Caco-2 (cell line): ENCODE data around the gene C16orf90. TPM values are rescaled to one million over a fixed set of nuclear protein-coding genes. Genes with fewer than 3 reads are reported as not detected.

Experiments
- BruUV-seq: library from RNA; stranded (reverse); fragments of 400-500 nt; replicated peaks from 2 replicates; lab custom pipeline; 2021; lab: Mats Ljungman, UMichigan
- CTCF ChIA-PET: fragments of 300-600 bp; sonication (Branson Sonifier 250); formaldehyde crosslinking; loops from one replicate; lab custom pipeline; 2022; ENCODE audit warnings: antibody characterized with exemption; lab: Charles Lee
- POLR2A ChIA-PET: fragments of 300-600 bp; sonication (Branson Sonifier 250); formaldehyde crosslinking; loops from one replicate; lab custom pipeline; 2022; ENCODE audit warnings: antibody characterized with exemption; lab: Charles Lee
- DNase-seq, 2 experiments: peaks; one replicate each; pipeline versions ENCODE4 v3.0.0 to v3.0.0-alpha.2; 2020 to 2022
- H3K27me3 ChIP-seq: replicated peaks from 2 replicates; pipeline ENCODE4 v1.6.0; 2011; ENCODE audit warnings: low read length; ENCODE audit not compliant: control insufficient read depth, insufficient read depth
- H3K36me3 ChIP-seq: 2 replicates; pipeline ENCODE4 v1.5.1; 2011; ENCODE audit warnings: low read length; ENCODE audit not compliant: control insufficient read depth, insufficient read depth
- H3K4me1 ChIP-seq: fragments of 250-450 bp; sonication (Bioruptor Pico); 2 replicates; pipeline ENCODE4 v1.5.1; 2020; ENCODE audit warnings: mild to moderate bottlenecking
- H3K4me3 ChIP-seq: 2 replicates; pipeline ENCODE4 v1.5.1; 2011; ENCODE audit warnings: low read depth, mild to moderate bottlenecking, control low read depth, low read length
- H3K9me3 ChIP-seq: fragments of 250-450 bp; sonication (Bioruptor Pico); 2 replicates; pipeline ENCODE4 v1.5.1; 2020; ENCODE audit warnings: mild to moderate bottlenecking, moderate library complexity
- H3K27ac Mint-ChIP-seq: one replicate; pipeline ENCODE4 v1.8.0; 2022; ENCODE audit warnings: mixed read lengths; ENCODE audit not compliant: unreplicated experiment
- H3K27me3 Mint-ChIP-seq: one replicate; pipeline ENCODE4 v1.8.0; 2022; ENCODE audit warnings: mixed read lengths; ENCODE audit not compliant: insufficient read depth, unreplicated experiment
- H3K36me3 Mint-ChIP-seq: one replicate; pipeline ENCODE4 v1.8.0; 2022; ENCODE audit warnings: mild to moderate bottlenecking, mixed read lengths; ENCODE audit not compliant: insufficient read depth, unreplicated experiment
- H3K4me1 Mint-ChIP-seq: one replicate; pipeline ENCODE4 v1.8.0; 2022; ENCODE audit warnings: low read depth, mixed read lengths; ENCODE audit not compliant: unreplicated experiment
- H3K4me3 Mint-ChIP-seq: one replicate; pipeline ENCODE4 v1.8.0; 2022; ENCODE audit warnings: mild to moderate bottlenecking, moderate library complexity, mixed read lengths; ENCODE audit not compliant: unreplicated experiment
- H3K9me3 Mint-ChIP-seq: one replicate; pipeline ENCODE4 v1.8.0; 2022; ENCODE audit warnings: mixed read lengths; ENCODE audit not compliant: unreplicated experiment
- intact Hi-C: fragments of 100-400 bp; cut with micrococcal nuclease; formaldehyde crosslinking; loops from one replicate; pipeline ENCODE4 v1.10.0; 2022; ENCODE audit not compliant: unreplicated experiment
- total RNA-seq: library from RNA; stranded (reverse); gene quantifications from 2 replicates; pipeline ENCODE4 v1.2.3, GENCODE V29; 2022
- TF ChIP-seq, protein P1 (sequence below), 2 experiments: fragments of 200-600 bp in 1 of 2; IDR thresholded peaks; 1 replicate in 1 of 2; 2 replicates in 1 of 2; pipeline versions ENCODE4 v1.5.1 to v1.8.0; 2011 to 2022; ENCODE audit warnings: antibody characterized with exemption in 1 of 2, control low read depth in 1 of 2, inconsistent platforms in 1 of 2, low read depth in 1 of 2, low read length in 1 of 2, mild to moderate bottlenecking in 1 of 2, moderate library complexity in 1 of 2; ENCODE audit not compliant: insufficient read depth in 1 of 2, severe bottlenecking in 1 of 2, unreplicated experiment in 1 of 2

Gene C16orf90
- total RNA-seq, 1 experiment from 2014 or later = not detected

DNA sequence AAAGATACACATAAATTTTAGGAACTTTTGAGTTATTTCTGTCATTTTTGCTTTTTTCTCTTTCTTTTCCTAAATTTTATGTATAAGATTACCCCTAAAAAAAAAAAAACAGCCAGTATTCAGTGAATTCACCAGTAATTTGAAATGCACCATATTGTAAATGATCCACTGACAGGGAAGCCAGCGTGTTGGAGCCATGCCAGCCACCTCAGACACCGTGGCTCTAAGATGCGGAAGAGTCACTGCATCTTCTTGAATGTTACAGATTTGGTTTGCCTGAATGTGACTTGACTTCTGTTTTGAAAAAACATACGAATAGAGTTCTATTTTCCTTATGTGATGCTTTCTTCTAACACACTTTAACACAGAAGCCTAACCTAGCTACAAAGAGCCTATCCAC, 42.9 kb upstream of the C16orf90 start:
- Mint-ChIP-seq H3K4me1 (no peaks in the 10 kb centered on the region), H3K36me3 (peaks cover 2% of the 10 kb centered on the region), H3K27ac (no peak overlapping the region), H3K9me3 (no peaks in the 10 kb centered on the region), H3K27me3 (no peaks in the 10 kb centered on the region), H3K4me3 (no peak overlapping the region)
- CTCF ChIA-PET = no interaction called here
- Histone ChIP-seq H3K36me3 (no peaks in the 10 kb centered on the region), H3K4me3 (no peak overlapping the region), H3K27me3 (no peaks in the 10 kb centered on the region), H3K4me1 (no peaks in the 10 kb centered on the region), H3K9me3 (no peaks in the 10 kb centered on the region)
- POLR2A ChIA-PET = no interaction called here
- DNase-seq = no peak
- TF ChIP-seq, protein P1, sequence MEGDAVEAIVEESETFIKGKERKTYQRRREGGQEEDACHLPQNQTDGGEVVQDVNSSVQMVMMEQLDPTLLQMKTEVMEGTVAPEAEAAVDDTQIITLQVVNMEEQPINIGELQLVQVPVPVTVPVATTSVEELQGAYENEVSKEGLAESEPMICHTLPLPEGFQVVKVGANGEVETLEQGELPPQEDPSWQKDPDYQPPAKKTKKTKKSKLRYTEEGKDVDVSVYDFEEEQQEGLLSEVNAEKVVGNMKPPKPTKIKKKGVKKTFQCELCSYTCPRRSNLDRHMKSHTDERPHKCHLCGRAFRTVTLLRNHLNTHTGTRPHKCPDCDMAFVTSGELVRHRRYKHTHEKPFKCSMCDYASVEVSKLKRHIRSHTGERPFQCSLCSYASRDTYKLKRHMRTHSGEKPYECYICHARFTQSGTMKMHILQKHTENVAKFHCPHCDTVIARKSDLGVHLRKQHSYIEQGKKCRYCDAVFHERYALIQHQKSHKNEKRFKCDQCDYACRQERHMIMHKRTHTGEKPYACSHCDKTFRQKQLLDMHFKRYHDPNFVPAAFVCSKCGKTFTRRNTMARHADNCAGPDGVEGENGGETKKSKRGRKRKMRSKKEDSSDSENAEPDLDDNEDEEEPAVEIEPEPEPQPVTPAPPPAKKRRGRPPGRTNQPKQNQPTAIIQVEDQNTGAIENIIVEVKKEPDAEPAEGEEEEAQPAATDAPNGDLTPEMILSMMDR (IDR thresholded peaks at IDR 0.05; ENCODE audit: insufficient read depth in 1 of 2, low read depth in 1 of 2, low read length in 1 of 2, severe bottlenecking in 1 of 2, unreplicated experiment in 1 of 2) = no peak
- intact Hi-C loops = no loop called here
- no TSS peak for BruUV-seq

DNA sequence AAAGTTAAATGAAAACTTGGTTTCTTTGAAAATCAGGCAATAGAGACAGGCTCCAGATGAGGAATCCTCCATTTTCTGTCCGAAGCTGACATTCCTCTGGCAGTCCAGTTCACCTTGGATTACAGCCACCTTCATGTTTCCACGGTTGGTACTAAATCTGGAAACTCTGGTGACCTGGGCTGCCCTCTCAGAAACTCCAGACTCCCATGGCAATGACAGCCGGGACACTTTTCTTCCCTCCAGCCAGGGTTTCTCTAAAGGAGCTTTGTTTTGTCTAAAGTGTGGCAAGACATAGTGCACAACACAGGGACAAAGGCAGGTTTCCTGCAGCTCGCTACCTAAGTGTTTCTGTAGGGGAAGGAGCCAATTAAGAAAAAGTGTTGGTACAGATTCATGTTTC, 41.6 kb upstream of the C16orf90 start:
- Histone ChIP-seq H3K9me3 (no peaks in the 10 kb centered on the region), H3K4me3 (no peak overlapping the region), H3K4me1 (no peaks in the 10 kb centered on the region), H3K36me3 (no peaks in the 10 kb centered on the region), H3K27me3 (no peaks in the 10 kb centered on the region)
- Mint-ChIP-seq H3K27me3 (no peaks in the 10 kb centered on the region), H3K27ac (no peak overlapping the region), H3K36me3 (peaks cover 9% of the 10 kb centered on the region), H3K4me1 (no peaks in the 10 kb centered on the region), H3K4me3 (no peak overlapping the region), H3K9me3 (no peaks in the 10 kb centered on the region)
- TF ChIP-seq, protein P1 (IDR thresholded peaks at IDR 0.05; ENCODE audit: insufficient read depth in 1 of 2, low read depth in 1 of 2, low read length in 1 of 2, severe bottlenecking in 1 of 2, unreplicated experiment in 1 of 2) = no peak
- no TSS peak for BruUV-seq
- CTCF ChIA-PET = no interaction called here
- POLR2A ChIA-PET = no interaction called here
- intact Hi-C loops = no loop called here
- DNase-seq = no peak

DNA sequence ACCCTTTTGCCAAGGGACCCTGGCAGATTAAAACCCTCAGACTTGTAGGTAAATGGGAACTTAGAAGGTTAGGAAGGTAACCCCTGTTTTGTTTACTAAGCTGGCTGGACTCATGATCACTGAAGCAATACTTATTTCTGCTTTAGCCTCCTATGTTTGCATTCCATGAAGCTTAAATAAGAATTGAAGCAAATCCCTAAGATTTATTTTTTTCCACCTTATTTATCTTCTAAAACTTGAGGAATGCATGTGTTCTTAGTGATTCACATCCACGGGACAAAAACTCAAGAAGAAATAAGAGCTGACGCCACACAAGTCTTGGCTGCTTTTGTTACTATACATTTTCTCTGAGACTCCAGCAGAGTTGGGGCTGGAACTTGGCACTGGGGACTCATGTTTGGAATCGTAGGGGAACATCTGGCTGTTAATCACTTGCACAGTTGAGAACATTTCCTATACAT, 41.0 kb upstream of the C16orf90 start:
- Histone ChIP-seq H3K36me3 (no peaks in the 10 kb centered on the region), H3K4me3 (no peak overlapping the region), H3K9me3 (no peaks in the 10 kb centered on the region), H3K4me1 (no peaks in the 10 kb centered on the region), H3K27me3 (no peaks in the 10 kb centered on the region)
- no TSS peak for BruUV-seq
- ChIA-PET POLR2A (no interaction called here), CTCF (no interaction called here)
- Mint-ChIP-seq H3K4me3 (no peak overlapping the region), H3K9me3 (no peaks in the 10 kb centered on the region), H3K36me3 (peaks cover 9% of the 10 kb centered on the region), H3K4me1 (no peaks in the 10 kb centered on the region), H3K27me3 (no peaks in the 10 kb centered on the region), H3K27ac (no peak overlapping the region)
- intact Hi-C loops = no loop called here
- TF ChIP-seq, protein P1 (IDR thresholded peaks at IDR 0.05; ENCODE audit: insufficient read depth in 1 of 2, low read depth in 1 of 2, low read length in 1 of 2, severe bottlenecking in 1 of 2, unreplicated experiment in 1 of 2) = no peak
- DNase-seq = no peak
